Limb (tissue), 2 donors: Measurements from ENCODE around the gene EAF1.
"Not testable (repeated sequence)": the region's sequence is repeated elsewhere in the genome, so short reads cannot be mapped to it uniquely, and the experiment has no call there.

Experiments used
- DNase-seq, 2 donors: peaks; one replicate each; pipeline ENCODE4 v3.0.0-alpha.2; 2016; ENCODE audit errors: extremely low spot score in 2 of 2

EAF1 gene

DNA sequence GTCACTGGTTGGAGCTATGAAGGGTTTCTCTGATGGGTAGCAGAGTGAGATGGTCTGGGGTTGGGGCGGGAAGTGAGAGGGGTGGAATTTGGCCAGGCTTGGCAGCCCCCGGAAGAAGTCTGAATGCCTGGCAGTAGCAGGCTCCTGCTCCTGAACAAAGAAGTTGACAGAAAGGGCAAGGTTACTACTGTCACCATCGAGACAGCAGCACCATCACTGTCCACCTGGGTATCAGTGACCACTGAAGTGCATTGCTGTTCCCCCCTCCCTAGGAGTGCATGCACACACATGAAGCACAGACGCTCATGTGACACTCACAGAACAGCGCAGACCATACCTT, 51.2 kb downstream of the EAF1 start:
- no peak for DNase-seq

DNA sequence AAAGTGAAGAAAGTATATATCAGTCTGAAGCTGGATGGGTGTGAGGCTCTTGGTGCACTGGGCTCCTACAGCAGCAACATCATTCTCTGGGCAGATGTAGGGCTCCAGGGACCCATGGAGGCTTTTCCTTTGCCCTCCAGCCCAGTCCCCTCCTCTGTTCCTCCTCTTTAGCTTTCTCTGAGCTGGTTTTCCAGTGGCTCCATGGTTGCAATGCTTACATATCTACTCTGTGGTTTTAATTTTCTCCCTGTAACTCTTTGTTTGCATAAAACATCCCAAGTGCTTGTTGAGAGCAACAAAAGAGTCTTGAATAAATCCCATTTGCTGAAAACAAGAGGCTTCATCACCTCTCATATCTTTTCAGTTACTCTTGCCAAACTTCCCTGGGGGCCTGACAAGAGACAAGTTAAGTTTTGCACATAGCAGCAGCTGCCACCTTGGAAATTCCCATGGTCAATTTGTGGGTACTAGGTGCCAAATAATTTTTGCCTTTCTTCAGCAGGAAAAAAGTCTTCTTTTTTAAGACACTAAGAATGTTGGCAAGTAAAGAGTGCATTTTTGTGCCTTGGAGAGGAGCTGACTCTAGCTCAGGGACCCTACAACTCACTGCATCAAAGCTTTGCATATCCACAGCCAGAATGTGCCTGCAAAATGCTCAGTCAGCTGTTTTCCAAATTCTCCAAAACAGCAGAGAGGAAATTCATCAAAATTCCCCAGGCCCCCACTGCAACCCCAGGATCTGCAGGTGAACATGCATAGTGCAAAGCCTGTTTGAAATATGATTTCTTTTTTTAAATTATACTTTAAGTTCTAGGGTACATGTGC, 52.2 kb downstream of the EAF1 start:
- DNase-seq, result no peak

DNA sequence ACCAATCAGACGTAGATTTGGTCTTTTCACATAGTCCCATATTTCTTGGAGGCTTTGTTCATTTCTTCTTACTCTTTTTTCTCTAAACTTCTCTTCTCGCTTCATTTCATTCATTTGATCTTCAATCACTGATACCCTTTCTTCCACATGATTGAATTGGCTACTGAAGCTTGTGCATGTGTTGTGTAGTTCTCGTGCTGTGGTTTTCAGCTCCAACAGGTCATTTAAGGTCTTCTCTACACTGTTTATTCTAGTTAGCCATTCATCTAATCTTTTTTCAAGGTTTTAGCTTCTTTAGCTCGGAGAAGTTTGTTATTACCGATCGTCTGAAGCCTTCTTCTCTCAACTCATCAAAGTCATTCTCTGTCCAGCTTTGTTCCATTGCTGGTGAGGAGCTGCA, 57.2 kb downstream of the EAF1 start:
- not testable (repeated sequence) for DNase-seq

DNA sequence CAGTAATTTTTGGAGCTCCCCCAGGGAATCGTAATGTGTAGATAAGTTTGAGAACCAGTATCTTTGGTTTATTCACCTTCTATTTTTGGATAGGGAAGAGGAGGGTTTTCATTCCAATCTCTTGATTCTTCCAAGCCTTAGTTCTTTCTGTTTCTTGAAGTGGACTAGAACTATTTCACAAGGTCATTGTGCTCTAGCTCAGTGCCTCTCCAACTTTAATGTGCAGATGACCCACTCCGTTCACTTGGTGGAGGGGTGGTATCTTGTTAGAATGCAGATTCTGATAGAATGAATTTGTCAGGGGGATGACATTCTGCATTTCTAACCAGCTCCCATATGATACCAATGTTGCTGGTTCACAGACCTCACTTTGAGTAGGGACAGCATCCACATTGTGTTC, 58.6 kb downstream of the EAF1 start:
- no peak for DNase-seq

DNA sequence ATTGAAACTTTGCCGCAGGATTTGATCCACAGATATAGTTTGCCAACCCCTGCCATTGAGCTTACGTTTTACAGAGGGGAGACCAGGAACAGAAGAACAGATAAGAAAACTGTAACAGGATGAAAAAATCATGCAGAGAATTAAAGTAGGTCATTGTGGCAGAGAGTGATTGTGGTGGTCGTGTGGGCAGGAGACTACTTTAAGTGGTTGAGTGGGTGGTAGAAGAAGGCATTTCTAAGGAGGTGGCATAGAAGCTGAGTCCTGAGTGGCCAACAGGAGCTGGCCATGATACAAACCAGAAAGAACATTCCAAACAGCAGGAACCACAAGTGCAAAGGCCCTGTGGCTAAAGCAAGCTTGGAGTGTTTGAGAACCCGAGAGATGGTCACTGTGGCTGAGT, 59.6 kb downstream of the EAF1 start:
- no peak for DNase-seq

DNA sequence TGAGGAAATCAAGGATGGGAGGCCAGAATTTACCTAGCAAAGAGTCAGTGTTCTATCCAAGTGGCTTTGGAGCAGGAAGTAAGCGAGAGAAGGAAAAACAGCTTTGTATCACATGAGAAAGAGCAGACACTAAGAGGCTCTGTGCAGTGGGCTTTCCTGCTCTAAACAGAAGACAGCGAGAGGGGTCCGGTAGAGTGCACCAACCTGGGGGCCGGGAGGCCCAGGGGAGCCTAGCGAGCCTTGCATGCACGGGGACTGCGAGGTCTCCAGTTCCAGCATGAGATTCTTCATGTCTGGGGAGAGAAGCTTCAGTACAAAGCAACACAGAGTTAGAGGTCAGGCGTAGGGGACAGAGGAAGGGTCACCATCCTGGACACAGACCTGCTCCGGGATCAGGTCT, 60.6 kb downstream of the EAF1 start:
- no peak for DNase-seq

DNA sequence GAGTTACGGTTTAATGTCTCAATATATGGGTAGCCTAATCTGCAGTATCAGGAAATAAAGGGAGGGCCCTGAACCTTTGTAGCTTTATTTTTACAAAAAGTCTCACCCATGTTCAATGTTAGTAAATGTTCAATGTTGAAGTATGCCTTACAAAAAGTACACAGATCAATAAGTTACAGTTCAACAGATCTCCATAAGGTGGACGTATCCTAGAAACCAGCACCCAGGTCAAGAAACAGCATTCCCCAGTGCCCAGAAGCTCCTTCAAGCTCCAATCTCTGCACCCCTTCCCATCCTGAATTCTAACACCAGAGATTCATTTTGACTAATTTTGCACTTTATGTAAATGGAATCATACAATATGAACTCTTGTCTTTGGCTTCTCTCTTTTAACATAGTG, 62.8 kb downstream of the EAF1 start:
- no peak for DNase-seq

DNA sequence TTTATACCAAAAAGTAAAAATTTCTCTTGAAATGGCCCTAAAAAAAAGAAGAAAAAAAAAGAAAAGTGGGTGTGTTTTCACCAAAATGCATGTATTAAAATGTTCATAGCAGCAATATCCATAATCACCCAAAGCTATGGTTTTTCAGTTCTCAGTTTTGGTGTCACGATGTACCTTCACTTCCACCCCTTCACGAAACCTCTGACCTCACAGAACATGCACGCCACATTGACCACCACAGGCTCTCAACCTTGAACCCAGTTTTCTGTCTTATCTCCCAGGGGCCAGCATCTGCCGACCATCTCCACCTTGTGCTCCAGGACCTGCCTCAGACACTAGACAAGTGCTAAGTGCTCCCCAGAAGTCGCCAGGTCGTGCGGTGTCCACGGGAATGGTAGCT, 63.7 kb downstream of the EAF1 start:
- DNase-seq, result no peak
